ENCODE results near the gene UCHL5.
A peak's percentile ranks its signal among the peaks of the same experiment; 100 is the strongest.

Gene UCHL5

GRCh38 chr1:193065954-193066353, 6.8 kb upstream of the UCHL5 start:
- TF ChIP-seq CTCF (IDR thresholded peaks at IDR 0.05; ENCODE audit: insufficient read depth, low read depth, low read length, missing control alignments) = no peak
- no peak for DNase-seq (ENCODE audit: low read depth)
- H3K4me3 ChIP-seq (ENCODE audit: low read depth, low read length) = peak overlapping the region; percentile 53

- no peak for DNase-seq (ENCODE audit: low read depth)
- no peak for TF ChIP-seq CTCF (IDR thresholded peaks at IDR 0.05; ENCODE audit: insufficient read depth, low read depth, low read length, missing control alignments)
- H3K4me3 ChIP-seq (ENCODE audit: low read depth, low read length) = no peak overlapping the region; the same call in 1 of the 2 replicates
Observed at GRCh38 chr1:193062698-193063463, 3.7 kb upstream of the UCHL5 start.

GRCh38 chr1:193060938-193061337, 1.8 kb upstream of the UCHL5 start:
- no peak for TF ChIP-seq CTCF (IDR thresholded peaks at IDR 0.05; ENCODE audit: insufficient read depth, low read depth, low read length, missing control alignments)
- peak overlapping the region; percentile 87 for H3K4me3 ChIP-seq (ENCODE audit: low read depth, low read length)
- DNase-seq (ENCODE audit: low read depth) = peak; percentile 29

GRCh38 chr1:193060406-193060805, 1.2 kb upstream of the UCHL5 start:
- no peak for TF ChIP-seq CTCF (IDR thresholded peaks at IDR 0.05; ENCODE audit: insufficient read depth, low read depth, low read length, missing control alignments)
- peak overlapping the region; percentile 87 for H3K4me3 ChIP-seq (ENCODE audit: low read depth, low read length)
- no peak for DNase-seq (ENCODE audit: low read depth)

- no peak for DNase-seq (ENCODE audit: low read depth)
- H3K4me3 ChIP-seq (ENCODE audit: low read depth, low read length) = peak overlapping the region; percentile 87
- no peak for TF ChIP-seq CTCF (IDR thresholded peaks at IDR 0.05; ENCODE audit: insufficient read depth, low read depth, low read length, missing control alignments)
Observed at GRCh38 chr1:193060115-193060403, 899 bp upstream of the UCHL5 start.

- peak; percentile 91 for DNase-seq (ENCODE audit: low read depth)
- H3K4me3 ChIP-seq (ENCODE audit: low read depth, low read length) = peak overlapping the region; percentile 87
- TF ChIP-seq CTCF (IDR thresholded peaks at IDR 0.05; ENCODE audit: insufficient read depth, low read depth, low read length, missing control alignments) = no peak
Observed at GRCh38 chr1:193058529-193059281, 455 bp downstream of the UCHL5 start.

Data from GM12865 (cell line).